DMS114 treated with DMSO at 0.1 percent for 48 hours (cell line): ENCODE data around the gene PARS2.
"Not testable (repeated sequence)": the region's sequence is repeated elsewhere in the genome, so short reads cannot be mapped to it uniquely, and the experiment has no call there.

Experiments
- DNase-seq: peaks from one replicate; lab custom pipeline; 2025; ENCODE audit not compliant: unreplicated experiment; lab: John Stamatoyannopoulos, UW

The PARS2 gene

DNA sequence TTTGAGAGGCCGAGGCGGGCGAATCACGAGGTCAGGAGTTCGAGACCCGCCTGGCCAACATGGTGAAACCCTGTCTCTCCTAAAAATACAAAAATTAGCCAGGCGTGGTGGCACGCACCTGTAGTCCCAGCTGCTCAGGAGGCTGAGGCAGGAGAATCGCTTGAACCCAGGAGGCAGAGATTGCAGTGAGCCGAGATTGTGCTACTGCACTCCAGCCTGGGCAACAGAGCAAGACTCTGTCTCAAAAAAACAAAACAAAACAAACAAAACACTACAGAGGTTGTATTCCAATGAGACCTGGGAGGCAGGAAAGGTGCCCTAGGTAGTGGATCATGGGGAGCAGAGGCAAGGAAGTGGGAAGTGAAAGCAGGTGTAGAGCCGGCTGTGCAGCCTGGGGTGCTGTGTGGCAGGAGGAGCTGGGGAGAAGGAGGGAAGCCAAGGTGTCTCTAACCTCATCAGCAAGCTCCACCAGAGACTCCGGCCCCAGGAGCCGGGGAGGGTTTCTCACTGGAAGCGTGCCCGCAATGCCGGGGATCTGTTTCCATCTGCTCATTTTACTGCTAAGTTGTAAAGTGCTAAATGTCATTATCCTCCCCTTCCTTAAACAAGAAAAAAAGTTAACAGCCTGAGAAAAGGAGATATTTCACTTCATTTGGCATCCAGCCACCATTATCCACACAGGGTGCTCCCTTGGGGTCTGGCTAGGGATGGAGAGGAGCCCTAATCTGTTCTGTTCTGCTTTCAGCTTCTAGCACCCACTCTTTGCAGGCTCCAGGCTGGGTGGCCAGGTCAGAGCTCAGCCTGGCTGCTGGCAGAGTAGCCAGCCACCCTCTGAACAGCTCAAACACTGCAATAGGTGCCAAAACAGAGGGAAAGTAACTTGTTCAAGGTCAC is 11.8 kb upstream of the PARS2 start:
- not testable (repeated sequence) for DNase-seq

DNA sequence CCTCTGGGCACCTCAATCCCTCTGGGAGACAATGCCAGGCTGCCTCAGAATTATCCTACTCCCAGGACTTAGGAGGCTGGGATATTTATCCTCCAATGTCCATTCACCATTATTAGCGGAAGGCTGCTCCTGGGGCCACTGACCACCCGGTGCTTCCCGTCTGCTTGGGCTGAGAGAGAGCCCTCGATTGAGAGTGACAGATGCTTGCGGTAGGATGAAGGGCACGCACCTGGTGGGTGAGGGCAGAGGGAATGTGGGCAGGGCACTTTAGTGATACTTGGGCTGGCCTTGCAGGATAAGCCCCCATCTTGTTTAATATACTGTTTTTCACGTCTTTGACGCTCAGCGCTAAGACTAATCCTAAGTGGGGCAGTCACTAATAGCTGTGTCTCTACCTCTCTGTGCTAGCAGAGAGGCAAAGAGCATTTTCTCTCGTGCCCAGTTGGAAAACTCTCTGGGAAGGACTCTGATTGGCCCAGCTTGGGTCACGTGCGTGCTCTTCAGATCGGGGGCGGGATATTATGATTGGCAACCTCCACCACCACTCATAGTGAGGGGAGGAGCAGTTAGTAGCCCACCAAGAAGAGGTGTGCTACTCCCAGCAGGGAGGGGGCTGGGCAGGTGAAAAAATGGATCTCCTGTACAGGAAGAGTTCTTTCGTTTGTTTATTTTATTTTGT is 10.6 kb upstream of the PARS2 start:
- DNase-seq: no peak

DNA sequence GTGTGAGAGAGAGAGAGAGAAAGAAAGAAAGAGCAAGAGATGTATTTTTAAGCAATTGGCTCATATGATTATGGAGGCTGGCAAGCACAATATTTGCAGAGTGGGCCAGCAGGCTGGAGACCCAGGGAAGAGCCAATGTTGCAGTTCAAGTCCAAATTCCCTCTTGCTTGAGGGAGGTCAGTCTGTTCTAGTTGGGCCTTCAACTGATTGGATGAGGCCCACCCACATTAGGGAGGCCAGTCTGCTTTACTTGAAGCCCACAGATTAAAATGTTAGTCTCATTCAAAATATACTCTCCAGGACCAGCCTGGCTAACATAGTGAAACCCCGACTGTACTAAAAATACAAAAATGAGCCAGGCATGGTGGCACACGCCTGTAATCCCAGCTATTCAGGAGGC is 8.6 kb upstream of the PARS2 start:
- no peak for DNase-seq

DNA sequence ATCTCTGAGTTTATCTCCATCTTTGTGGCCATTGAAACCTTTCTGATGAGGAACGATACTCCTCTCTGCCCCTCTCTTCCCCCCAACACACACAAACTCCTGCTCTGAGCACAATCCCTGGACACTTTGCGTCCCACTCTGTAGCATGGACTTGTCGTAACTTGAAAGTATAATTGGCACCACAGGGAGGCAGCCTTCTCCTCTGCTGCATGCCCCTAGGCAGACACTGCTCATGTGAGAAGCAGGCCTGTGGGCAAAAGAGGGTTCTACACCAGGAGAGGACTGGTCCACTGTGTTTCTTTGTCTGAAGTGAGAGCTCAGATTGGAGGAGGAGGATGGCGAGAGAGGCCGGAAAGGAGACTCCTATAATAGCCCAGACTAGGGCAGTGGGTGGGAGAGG is 3.8 kb upstream of the PARS2 start:
- DNase-seq: peak; percentile 17

DNA sequence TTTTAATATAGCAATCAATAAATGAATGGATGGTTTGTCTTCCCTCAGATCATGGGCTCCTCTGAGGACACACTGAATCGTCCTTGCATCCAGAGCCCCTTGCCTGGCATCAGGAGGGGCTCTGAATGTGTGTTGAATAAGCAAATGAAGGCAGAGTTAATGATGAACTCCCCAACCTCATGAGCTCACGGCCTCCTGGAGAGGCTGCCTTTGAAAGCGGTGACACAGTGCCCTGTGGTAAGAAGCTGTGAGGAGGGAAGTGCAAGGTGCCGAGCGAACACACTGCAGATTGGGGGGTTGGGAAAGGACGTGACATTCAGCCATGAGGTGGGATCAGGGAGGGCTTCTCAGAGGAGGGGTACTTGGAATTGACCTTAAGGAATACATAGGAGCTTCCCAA is 3.2 kb upstream of the PARS2 start:
- DNase-seq: no peak

DNA sequence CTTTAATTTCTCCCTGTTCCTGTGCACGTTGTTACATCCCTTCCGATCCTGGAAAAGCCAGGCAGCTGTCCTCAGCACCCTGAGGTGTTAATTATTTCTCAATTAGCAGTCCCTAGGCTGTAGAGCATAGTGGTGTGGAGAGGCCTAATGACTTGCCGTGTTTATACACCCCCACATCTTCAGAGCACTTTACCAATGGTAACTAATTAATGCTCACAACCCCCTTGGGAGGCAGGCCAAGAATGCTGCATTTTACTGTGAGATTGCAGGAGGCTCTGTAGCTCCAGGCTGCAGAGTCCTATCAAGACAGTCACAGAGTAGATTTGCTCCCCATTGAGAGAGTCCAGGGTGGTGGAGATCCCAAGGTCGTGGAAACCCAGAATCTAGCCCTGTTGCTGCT is 2.4 kb upstream of the PARS2 start:
- no peak for DNase-seq

DNA sequence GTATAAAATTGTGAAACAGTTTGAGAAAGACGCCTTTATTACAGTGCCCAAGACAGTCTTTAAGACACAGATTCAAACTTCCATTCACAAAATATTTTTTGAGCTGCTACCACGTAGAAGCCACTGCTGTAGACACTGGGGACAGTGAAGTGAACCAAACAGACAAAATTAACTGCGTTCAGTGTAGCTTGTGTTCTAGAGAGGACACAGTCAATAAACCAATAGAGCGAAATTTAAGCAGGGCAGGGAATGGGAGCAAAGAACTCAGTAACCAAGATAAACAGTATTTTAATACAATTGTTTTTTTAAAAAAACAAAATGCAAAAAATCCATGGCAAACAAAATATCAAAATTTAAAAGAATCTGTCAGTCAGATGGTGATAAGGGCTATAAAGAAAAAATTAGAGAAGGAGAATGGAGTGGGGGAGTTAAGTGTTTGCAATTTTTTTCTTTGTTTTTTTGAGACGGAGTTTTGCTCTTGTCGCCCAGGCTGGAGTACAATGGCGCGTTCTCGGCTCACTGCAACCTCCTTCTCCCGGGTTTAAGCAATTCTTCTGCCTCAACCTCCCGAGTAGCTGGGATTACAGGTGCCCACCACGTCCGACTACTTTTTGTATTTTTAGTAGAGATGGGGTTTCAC is 719 bp upstream of the PARS2 start:
- no peak for DNase-seq

DNA sequence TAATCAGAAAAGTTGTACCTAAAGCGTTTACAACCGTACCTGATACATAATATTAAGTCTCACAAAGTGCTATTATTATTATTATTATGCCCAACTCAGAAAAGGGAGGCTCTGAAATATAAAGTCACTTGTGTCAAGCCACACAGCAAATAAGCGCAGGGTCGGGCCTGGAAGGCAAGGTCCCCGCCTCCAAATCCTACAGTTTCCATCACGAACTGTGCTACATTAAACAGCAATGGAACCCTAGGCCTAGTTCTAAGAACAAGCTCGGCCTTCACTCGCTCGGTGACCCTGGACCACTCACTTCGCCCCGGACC is 549 bp downstream of the PARS2 start:
- no peak for DNase-seq

DNA sequence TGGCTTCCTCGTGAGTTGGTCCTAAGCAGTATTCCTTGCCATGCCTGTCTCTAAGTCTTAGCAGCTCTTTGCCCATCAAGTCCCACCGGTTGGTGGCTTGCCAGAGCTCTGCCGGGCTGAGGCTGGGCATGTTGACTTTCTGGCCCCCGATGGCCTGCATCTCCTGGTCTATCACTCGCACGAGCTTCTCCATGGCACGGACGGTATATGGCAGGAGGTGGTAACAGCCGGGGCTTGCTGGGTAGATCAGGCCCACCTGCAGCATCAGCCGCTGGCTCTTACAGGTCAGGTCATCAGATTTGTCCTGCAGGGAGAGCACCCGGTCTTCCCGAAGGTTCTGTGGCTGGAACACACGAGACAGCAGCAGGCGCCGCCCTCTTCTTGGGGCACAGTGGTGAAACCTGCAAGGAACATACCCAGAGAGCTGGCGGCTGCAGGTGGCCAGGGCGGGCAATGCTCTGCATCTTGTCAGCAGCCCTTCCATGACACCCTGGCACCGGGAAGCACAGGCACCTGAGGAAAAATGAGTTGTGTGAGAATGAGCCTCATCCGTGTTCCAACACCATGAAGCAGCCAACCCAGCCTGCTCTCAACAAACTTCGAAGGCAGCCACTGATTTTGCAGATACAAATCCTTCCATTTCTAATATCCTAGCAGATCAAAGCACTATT is 5.5 kb downstream of the PARS2 start:
- DNase-seq: no peak

DNA sequence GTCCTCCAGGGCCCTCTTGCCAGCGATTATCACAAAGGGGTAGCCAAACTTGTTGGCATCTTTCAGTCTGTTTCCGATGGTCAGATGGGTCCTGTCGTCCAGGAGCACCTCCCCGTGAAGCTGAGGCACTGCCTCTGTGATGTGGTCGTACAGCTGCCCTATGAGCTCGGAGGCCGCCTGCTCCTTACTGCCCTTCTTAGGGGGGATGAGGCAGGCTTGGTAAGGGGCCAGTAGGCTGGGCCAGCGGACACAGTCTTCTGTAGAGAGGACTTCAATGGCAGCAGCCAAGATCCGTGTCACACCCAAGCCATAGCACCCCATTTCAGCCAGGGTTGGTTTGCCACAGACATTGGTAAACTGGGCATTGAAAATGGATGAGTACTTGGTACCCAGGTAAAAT is 6.5 kb downstream of the PARS2 start:
- DNase-seq: no peak

DNA sequence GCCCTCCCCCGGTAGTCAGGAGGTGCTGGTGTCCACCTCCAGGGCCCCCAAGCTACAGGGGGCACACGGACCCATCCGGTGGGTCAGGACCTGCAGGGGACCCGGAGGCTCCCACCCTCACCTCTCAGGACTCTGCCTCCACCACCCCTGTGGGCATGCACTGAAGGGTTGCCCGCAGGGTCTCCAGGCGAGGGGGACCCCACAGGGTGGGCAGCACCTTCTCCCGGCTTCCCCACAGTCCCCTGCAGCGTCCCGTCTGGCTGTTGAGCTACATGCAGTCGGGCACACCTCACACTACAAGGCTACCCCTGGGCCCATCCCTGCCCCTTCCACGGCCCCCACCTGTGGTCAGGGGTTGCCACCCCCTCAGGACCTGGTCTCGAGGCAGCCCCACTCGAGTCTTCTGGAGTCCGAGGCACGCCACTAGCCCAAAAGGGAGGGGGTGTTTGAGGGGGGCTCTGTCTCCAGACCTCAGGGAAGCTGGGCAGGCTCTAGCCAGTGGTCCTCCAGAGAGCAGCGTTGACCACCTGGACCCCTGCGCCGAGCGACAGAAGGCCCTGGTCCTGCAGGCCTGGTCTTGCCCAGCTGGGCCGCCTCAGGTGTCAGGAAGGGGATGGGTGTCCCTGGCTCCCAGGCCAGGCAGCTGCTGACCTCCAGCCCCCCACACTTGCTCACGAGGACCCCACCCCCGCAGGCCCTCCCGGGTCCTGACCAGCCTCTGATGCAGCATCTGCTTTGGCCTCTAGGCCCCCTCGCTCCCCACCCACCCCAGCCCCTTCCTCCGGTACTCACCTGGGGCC is 9.6 kb downstream of the PARS2 start:
- no peak for DNase-seq

DNA sequence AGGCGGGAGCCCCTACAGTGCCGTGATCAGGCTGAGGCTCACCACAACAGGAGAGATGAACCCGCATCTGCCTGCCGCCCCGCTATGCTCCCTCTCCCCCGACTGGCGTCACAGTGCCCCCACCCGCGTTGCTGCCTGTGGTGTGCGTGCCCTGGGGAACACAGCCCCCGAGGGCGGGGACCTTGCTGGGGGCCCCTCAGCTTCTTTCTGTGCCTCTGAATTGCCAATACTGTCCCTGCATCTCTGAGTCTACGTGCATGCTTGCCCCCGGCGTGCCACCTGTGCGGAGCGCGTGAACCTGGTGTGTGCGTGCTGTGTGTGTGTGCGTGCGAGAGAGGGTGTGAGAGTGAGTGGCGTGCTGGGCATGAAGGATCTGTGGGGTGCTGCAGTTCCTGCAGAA is 10.3 kb downstream of the PARS2 start:
- no peak for DNase-seq

DNA sequence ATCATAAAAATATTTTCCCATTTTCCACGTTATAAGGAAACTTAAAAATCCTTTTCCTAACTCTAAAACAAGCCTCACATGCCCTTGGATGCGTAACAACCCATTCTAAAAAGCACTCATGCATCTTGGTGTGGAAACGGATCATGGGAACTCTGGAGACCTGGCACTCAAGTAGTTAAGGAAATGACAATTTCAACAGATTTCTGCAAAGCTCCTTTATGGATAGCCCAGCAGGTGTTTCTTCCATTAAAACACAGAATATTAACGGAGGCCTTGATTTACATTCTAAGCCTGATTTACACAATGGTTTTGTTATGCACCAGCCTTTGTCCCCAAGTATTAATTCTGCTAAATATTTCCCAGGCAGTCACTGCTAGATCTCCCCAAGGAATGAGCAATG is 12.9 kb downstream of the PARS2 start:
- DNase-seq: no peak

DNA sequence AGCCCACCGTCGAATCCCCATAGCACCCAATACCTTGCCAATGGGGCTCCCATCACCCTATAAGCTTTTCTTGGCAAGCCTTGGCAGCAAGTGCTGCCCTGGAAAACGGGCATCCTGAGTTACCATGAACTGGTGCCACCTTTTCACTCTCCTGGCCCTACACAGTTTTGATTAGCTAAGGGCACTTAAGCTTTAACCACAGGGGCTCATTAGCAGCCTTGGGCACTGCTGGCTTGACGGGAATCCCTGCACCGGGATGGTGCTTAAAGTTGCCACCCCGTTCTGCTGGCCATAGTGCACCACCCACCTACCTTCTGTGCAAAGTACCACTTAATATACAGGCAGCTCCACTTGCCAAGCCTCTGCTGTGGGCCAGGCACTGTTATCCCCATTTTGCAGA is 13.7 kb downstream of the PARS2 start:
- DNase-seq: no peak

DNA sequence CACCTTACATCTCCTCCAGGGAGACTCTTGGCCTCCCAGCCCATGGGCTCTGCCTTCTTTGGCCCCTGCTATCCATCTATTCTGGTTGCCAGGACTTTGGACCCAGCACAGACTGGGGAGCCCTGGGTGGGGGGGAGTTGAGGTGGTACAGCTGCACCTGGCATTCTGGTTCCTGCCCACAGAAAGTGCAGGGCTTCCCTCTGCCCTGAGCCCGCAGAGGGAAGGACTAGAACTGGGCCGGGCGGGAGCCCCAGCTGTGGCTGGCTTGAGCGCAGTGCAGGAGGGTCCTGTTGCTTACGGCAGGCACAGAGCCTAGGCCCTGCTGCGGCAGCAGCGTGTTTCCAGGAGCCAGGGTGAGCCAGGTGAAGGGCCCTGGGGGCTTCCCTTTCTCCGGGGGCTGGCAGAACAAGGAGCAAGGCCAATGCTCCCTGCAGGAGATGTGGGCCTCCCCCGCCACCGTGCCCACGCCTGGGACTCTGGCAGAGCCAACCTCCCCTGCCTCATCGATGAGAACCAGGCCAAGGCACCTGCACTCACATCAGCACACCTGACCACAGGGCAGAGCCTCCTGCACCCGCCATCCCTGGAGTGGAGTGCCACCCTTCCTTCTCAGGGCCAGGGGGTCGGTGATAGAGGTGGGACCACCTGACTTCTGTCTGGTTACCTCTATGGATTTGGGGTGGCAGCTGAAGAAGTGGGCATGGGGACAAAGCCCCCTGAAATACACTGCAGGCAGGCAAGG is 16.1 kb downstream of the PARS2 start:
- no peak for DNase-seq

DNA sequence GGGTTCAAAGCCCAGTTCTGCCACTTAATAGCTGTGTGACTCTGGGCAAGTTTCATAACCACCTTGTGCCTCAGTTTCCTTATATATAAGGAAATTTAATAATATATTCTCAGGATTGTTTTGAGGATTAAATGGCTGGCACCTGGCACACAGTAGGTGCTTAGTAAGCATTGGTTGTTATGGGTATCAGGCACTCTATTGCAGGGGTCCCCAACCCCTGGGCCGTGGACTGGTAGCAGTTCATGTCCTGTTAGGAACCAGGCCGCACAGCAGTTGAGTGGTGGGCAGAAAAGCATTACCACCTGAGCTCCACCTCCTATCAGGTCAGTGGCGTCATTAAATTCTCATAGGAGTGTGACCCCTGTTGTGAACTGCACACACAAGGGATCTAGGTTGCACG is 18.5 kb downstream of the PARS2 start:
- DNase-seq: no peak

DNA sequence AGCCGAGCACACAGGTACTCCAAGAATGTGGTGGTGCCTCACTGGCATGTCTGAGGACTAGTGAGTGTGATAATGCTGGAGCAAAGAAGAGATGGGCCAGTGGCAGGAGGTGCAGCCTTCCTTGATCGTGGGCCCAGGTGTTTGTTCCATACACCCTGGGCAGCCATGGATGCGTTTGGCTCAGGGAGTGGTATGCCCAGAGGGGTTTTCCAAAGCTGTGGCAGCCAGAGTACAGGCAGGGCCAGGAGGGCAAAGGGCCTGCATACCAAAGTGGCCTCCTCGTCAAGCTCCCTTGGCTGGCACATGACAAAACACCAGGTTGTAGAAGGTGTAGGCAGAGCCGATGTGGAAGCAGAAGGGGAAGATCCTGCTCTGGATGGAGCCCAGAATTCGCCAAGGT is 19.0 kb downstream of the PARS2 start:
- DNase-seq: no peak

DNA sequence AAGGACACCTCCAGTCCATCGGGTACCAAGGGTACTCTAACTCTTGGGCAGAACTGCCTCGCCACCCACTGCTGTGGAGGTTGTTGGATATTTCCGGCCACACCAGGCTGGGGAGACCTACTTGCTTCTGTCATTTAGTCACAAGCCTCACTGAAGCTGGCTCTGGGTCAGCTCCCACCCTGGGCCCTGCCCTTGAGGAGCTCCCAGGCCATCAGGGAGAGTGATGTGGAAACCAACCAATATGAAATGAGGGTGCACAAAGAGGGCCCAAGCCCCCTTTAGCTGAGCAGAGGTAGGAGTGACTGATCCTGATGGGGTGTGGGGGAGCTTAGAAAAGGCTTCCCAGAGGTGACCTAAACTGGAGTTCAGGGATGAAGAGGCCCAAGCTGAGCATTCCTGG is 19.6 kb downstream of the PARS2 start:
- DNase-seq: no peak

DNA sequence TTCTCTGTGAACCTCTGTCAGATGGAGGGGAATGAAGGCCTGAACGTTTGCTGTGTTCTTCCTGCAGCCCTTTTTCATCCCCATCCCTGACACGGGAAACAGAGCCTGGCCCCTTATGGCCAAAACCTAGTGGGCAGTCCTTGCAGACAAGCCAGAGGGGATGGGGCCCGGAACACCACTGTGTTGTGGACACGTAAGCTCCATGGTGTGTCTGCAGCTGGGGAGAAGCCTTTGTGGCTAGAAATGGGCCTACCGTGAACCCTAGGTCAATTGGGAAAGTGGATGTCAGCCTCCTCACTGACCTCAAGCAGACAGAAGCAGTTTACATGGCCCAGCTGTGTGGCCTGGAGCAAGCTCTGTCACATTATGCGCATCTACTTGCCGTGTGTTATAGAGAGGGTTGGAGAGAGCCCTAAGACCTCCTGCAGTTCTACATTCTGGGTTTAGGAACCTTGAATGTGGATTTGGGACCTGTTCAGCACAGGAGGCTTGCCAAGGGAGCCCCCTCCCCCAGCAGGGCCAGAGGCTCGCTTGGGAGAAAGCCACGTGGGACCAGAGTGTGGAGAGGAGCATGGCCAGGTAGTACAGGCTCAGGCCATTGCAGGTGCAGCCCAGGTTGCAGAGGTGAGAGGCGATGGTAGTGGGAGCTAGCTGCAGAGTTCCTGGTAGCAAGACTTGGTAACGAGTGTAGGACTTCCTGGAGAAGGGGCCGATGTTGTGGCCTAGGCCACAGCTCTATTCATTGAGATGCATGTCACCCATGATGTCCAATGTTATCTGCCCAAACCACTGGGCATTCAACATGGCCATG is 20.7 kb downstream of the PARS2 start:
- no peak for DNase-seq
